ENCODE data around the gene CTAG1A.
"Not testable (repeated sequence)": the region's sequence is repeated elsewhere in the genome, so short reads cannot be mapped to it uniquely, and the experiment has no call there.

Gene CTAG1A

DNA sequence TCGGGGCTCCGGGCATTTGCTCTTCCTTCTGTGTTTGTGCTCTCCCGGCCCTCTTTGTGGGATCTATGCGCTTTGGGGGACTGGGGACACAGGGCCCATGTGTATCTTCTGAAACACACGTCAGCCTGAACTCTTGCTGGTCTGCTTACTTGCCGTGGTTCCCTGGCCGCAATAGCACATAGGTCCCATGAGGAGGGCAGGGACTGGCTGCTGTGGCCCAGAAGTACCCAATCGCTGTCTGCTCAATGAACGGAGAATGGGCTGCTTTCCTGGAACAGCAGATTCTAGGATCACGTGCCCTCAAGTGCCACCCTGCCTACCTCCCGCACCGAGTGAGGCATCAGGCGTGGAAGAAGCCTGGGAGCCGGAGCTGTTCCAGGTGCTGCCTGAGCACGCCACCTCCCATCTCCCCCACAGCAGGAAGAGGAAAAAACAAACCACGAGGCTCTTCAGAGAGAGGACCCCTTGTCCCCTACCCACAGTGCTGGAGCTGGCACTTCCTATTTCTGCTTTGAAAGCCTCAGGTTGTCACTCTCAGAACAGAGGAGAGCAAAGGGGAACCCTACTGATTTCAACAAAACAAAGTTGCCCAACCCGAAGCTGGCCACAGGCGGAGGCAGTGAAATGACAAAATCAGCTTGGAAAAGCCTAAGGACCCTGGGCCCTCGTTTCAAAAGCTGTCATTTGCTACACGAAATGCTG lies 42.1 kb upstream of the CTAG1A start:
- no peak overlapping the region for H3K4me3 ChIP-seq (replicated peaks; ENCODE audit: low read depth, low read length)
- no peak for DNase-seq (ENCODE audit: low read depth)
- TF ChIP-seq CTCF (IDR thresholded peaks at IDR 0.05; ENCODE audit: low read length, missing control alignments) = no peak

GRCh38 chrX:154545673-154546274 lies 39.2 kb upstream of the CTAG1A start:
- DNase-seq (ENCODE audit: low read depth) = no peak
- TF ChIP-seq CTCF (IDR thresholded peaks at IDR 0.05; ENCODE audit: low read length, missing control alignments) = no peak
- H3K4me3 ChIP-seq (replicated peaks; ENCODE audit: low read depth, low read length) = peak overlapping the region; percentile 78

DNA sequence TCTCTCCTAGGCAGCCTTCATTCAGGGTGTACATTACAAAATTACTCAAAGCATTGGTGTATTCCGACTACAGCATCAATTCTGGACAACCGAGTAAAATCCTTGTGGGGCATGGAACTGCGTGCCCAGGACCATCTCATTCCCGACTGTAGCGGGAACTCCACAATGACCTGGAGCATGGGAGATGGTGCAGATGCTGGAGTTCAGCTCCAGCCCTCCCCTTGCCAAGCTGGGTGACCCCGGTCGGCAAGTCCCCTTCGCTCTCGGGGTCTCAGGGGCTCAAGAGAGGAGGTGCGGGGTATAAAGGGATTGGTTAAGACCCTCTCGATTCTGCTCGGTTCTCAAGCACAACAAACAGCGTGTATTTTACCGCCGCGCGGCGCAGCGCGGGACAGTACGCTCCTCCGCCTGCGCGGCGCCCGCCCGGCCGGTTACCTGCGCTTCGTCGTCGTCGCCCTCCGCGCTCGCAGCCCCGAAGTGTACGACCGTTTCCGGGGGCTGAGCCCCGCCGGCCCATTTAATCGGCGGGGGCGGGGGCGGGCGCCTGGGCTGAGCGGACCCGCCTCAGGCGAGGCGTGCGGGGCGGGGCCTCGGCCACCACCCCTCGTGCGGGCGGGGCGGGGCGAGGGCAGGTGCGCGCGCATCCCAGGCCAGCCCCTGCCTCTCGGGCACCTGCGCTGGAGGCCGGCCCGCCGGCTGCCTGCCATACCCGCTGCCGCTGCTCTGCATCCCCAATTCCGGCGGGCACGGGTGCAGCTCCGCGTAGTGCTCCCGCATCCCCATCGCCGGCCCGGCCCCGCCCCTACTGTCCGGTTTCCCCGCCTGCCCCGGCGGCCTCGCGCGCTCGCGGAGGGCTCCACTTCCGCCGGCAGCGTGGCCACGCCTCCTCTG lies 38.3 kb upstream of the CTAG1A start, which contains the start of gene G6PD:
TSS of gene G6PD (minus strand) at position 493 of the 891 bp plus-strand sequence. CDS start 691 bp downstream, outside the sequence.
- DNase-seq (ENCODE audit: low read depth) = peak; percentile 62
- TF ChIP-seq CTCF (IDR thresholded peaks at IDR 0.05; ENCODE audit: low read length, missing control alignments) = no peak
- peak within 1 kb of the TSS; percentile 78 for H3K4me3 ChIP-seq (replicated peaks; ENCODE audit: low read depth, low read length)

- no peak for TF ChIP-seq CTCF (IDR thresholded peaks at IDR 0.05; ENCODE audit: low read length, missing control alignments)
- H3K4me3 ChIP-seq (replicated peaks; ENCODE audit: low read depth, low read length) = peak within 1 kb of the TSS; percentile 78
- peak; percentile 91 for DNase-seq (ENCODE audit: low read depth)
Observed at GRCh38 chrX:154547245-154548027, 37.5 kb upstream of the CTAG1A start, which contains the start of gene IKBKG. Gene IKBKG, plus strand, starts transcription at chrX:154547620. Its CDS starts 4,383 bp downstream, at chrX:154552003.

GRCh38 chrX:154548028-154548316 lies 37.0 kb upstream of the CTAG1A start:
- H3K4me3 ChIP-seq (replicated peaks; ENCODE audit: low read depth, low read length) = peak overlapping the region; percentile 78
- TF ChIP-seq CTCF (IDR thresholded peaks at IDR 0.05; ENCODE audit: low read length, missing control alignments) = no peak
- DNase-seq (ENCODE audit: low read depth) = peak; percentile 29

- no peak overlapping the region for H3K4me3 ChIP-seq (replicated peaks; ENCODE audit: low read depth, low read length)
Observed at GRCh38 chrX:154549766-154550165, 35.2 kb upstream of the CTAG1A start.

GRCh38 chrX:154552112-154552806 lies 32.7 kb upstream of the CTAG1A start:
- DNase-seq (ENCODE audit: low read depth); H3K4me3 ChIP-seq (replicated peaks; ENCODE audit: low read depth, low read length): not testable (repeated sequence)

More at GRCh38 chrX:154549766-154550165, 35.2 kb upstream of the CTAG1A start:
- TF ChIP-seq CTCF (IDR thresholded peaks at IDR 0.05; ENCODE audit: low read length, missing control alignments) = no peak
- DNase-seq (ENCODE audit: low read depth) = no peak

GRCh38 chrX:154558060-154558690 lies 26.8 kb upstream of the CTAG1A start:
- DNase-seq (ENCODE audit: low read depth) = not testable (repeated sequence)

DNA sequence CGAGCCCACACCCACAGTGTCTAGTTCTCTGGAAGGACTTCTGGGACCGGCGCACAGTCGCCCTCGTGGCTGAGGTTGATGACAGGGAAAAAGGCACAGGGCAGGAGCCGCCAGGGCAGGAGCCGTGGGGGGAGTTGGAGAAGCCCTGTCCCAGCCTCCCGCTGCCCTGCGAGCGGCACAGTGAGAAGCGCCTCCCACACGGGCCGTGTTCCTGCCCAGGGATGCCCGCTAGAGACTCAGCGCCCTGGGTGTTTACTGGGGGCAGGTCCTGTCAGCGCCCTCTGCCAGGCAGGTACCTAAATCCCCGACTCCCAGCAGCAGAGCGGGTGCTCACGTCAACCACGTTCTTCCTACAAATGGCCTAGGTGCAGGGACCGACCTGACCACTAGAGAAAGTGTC lies 26.0 kb upstream of the CTAG1A start:
- H3K4me3 ChIP-seq (replicated peaks; ENCODE audit: low read depth, low read length); DNase-seq (ENCODE audit: low read depth): not testable (repeated sequence)

More at GRCh38 chrX:154558060-154558690, 26.8 kb upstream of the CTAG1A start:
- not testable (repeated sequence) for H3K4me3 ChIP-seq (replicated peaks; ENCODE audit: low read depth, low read length)

Data from fibroblast of pulmonary artery (primary cell).